HepG2 (cell line): ENCODE measurements around the gene PSMB10. TPM values are rescaled to one million over a fixed set of nuclear protein-coding genes. Genes with fewer than 3 reads are reported as not detected.

Source experiments
- ATF5 ChIP-seq: sonication (generic); formaldehyde crosslinking; IDR thresholded peaks from 2 replicates; pipeline ENCODE4 v1.4.0; 2020; ENCODE audit warnings: mild to moderate bottlenecking, low read depth, missing genetic modification reagents
- CENPBD1 ChIP-seq: sonication (generic); formaldehyde crosslinking; IDR thresholded peaks from 2 replicates; pipeline ENCODE4 v1.8.0; 2022; ENCODE audit warnings: missing genetic modification reagents, low read depth, mild to moderate bottlenecking, borderline replicate concordance
- ELF4 ChIP-seq: sonication (generic); formaldehyde crosslinking; IDR thresholded peaks from 2 replicates; pipeline ENCODE4 v1.5.0; 2020; ENCODE audit warnings: missing genetic modification reagents, mild to moderate bottlenecking, moderate library complexity, borderline replicate concordance
- HHEX ChIP-seq: IDR thresholded peaks from 2 replicates; pipeline ENCODE4 v1.6.1; 2016; ENCODE audit warnings: control low read depth
- JARID2 ChIP-seq: sonication (generic); formaldehyde crosslinking; IDR thresholded peaks from 2 replicates; pipeline ENCODE4 v1.8.1; 2023; ENCODE audit warnings: missing genetic modification reagents, inconsistent platforms; ENCODE audit not compliant: insufficient replicate concordance
- JUNB ChIP-seq: sonication (generic); formaldehyde crosslinking; IDR thresholded peaks from 2 replicates; pipeline ENCODE4 v1.8.0; 2022; ENCODE audit warnings: missing genetic modification reagents, mild to moderate bottlenecking, borderline replicate concordance
- MXI1 ChIP-seq: IDR thresholded peaks from 3 replicates; pipeline ENCODE4 v1.6.1; 2012; ENCODE audit warnings: low read depth, low read length, inconsistent platforms, borderline replicate concordance
- NFKB2 ChIP-seq: sonication (generic); formaldehyde crosslinking; IDR thresholded peaks from 2 replicates; pipeline ENCODE4 v1.4.0; 2020; ENCODE audit warnings: missing genetic modification reagents, borderline replicate concordance
- NR2F6 ChIP-seq, 2 experiments: IDR thresholded peaks; 2 replicates each; pipeline ENCODE4 v1.6.1; 2016; ENCODE audit warnings: antibody characterized with exemption in 1 of 2, mild to moderate bottlenecking in 1 of 2
- NRL ChIP-seq: sonication (generic); formaldehyde crosslinking; IDR thresholded peaks from 2 replicates; pipeline ENCODE4 v1.5.0; 2020; ENCODE audit warnings: missing genetic modification reagents, mild to moderate bottlenecking, moderate library complexity, borderline replicate concordance
- PRMT3 ChIP-seq: sonication (generic); formaldehyde crosslinking; IDR thresholded peaks from 2 replicates; pipeline ENCODE4 v1.8.1; 2022; ENCODE audit warnings: low read depth, mild to moderate bottlenecking, moderate library complexity, missing genetic modification reagents, borderline replicate concordance
- RXRA ChIP-seq: sonication (generic); formaldehyde crosslinking; IDR thresholded peaks from 2 replicates; pipeline ENCODE4 v1.5.1; 2020; ENCODE audit warnings: missing genetic modification reagents
- SNAI1 ChIP-seq: sonication (generic); formaldehyde crosslinking; IDR thresholded peaks from 2 replicates; pipeline ENCODE4 v1.5.0; 2020; ENCODE audit warnings: mild to moderate bottlenecking, missing genetic modification reagents, borderline replicate concordance
- SP5 ChIP-seq: IDR thresholded peaks from 2 replicates; pipeline ENCODE4 v1.6.1; 2016; ENCODE audit warnings: low read depth, borderline replicate concordance
- TRIM22 ChIP-seq: fragments of 450-650 bp; IDR thresholded peaks from 2 replicates; pipeline ENCODE4 v1.6.1; 2017
- U2AF2 ChIP-seq: fragments of 200-400 bp; formaldehyde crosslinking; IDR thresholded peaks from 2 replicates; pipeline ENCODE4 v1.6.1; 2017; ENCODE audit warnings: low read depth, mild to moderate bottlenecking, low read length
- ZBTB38 ChIP-seq: sonication (generic); formaldehyde crosslinking; IDR thresholded peaks from 2 replicates; pipeline ENCODE4 v1.5.1; 2020; ENCODE audit warnings: mild to moderate bottlenecking, missing genetic modification reagents
- ZIK1 ChIP-seq: sonication (generic); formaldehyde crosslinking; IDR thresholded peaks from 2 replicates; pipeline ENCODE4 v1.5.0; 2020; ENCODE audit warnings: mild to moderate bottlenecking, low read depth, missing genetic modification reagents, borderline replicate concordance
- ZNF205 ChIP-seq: IDR thresholded peaks from 2 replicates; pipeline ENCODE4 v1.6.1; 2018; ENCODE audit warnings: missing biosample characterization, missing genetic modification reagents
- ZNF350 ChIP-seq: sonication (generic); formaldehyde crosslinking; IDR thresholded peaks from 2 replicates; pipeline ENCODE4 v1.4.0; 2020; ENCODE audit warnings: mild to moderate bottlenecking, low read depth, missing genetic modification reagents, borderline replicate concordance
- ZNF574 ChIP-seq: sonication (generic); formaldehyde crosslinking; IDR thresholded peaks from 2 replicates; pipeline ENCODE4 v1.4.0; 2020; ENCODE audit warnings: missing genetic modification reagents
- ZNF713 ChIP-seq: sonication (generic); formaldehyde crosslinking; IDR thresholded peaks from 2 replicates; pipeline ENCODE4 v1.4.0; 2020; ENCODE audit warnings: mild to moderate bottlenecking, missing genetic modification reagents
- ZNF788 ChIP-seq: sonication (generic); formaldehyde crosslinking; IDR thresholded peaks from 2 replicates; pipeline ENCODE4 v1.5.0; 2020; ENCODE audit warnings: mild to moderate bottlenecking, missing genetic modification reagents, borderline replicate concordance
- ZNF800 ChIP-seq: sonication (generic); formaldehyde crosslinking; IDR thresholded peaks from 2 replicates; pipeline ENCODE4 v1.4.0; 2020; ENCODE audit warnings: missing genetic modification reagents
- polyA plus RNA-seq, 8 experiments: library from polyadenylated mRNA; depleted of rRNA in 3 of 8; stranded (reverse) in 7 of 8; unstranded in 1 of 8; fragments of >200 nt; fragmentation: Illumina TruSeq in 4 of 8; extraction: Trizol in 4 of 8; gene quantifications; 2 replicates each; pipeline versions ENCODE4 v1.2.1 to v1.2.3, GENCODE V29; 2011 to 2016; ENCODE audit warnings: low read depth in 4 of 8, missing spikeins in 1 of 8, mixed read lengths in 1 of 8; ENCODE audit not compliant: insufficient read depth in 1 of 8
- total RNA-seq, 5 experiments: library from RNA; depleted of rRNA; stranded (reverse); fragments of >200 nt; fragmentation: Illumina TruSeq; extraction: Trizol; gene quantifications; 2 replicates each; pipeline ENCODE4 v1.2.3, GENCODE V29; 2016; ENCODE audit warnings: low read depth in 1 of 5

Gene PSMB10
- total and polyA plus RNA-seq, 2 of the 13 experiments (the other 11 are each of a cell fraction or from before 2014, with no cell fraction given) = 12.7 to 65.9 TPM

GRCh38 chr16:67942200-67942509, 5.5 kb upstream of the PSMB10 start (continued):
- TF ChIP-seq CENPBD1 (CRISPR knock-in tag) (no peak), ZIK1 (CRISPR knock-in tag) (peak; percentile 73; the same call in 1 of the 2 replicates), JUNB (CRISPR knock-in tag) (no peak), RXRA (CRISPR knock-in tag) (0 out of 2 replicates have a peak, but pooled peaks have one; percentile 48), JARID2 (CRISPR knock-in tag) (no peak), ZNF205 (CRISPR knock-in tag) (no peak), ZNF800 (CRISPR knock-in tag) (no peak), ZNF713 (CRISPR knock-in tag) (no peak), ZNF788 (CRISPR knock-in tag) (peak; percentile 17; the same call in 1 of the 2 replicates), ELF4 (CRISPR knock-in tag) (no peak), TRIM22 (no peak), MXI1 (peak; percentile 56; the same call in 1 of the 3 replicates), SNAI1 (CRISPR knock-in tag) (no peak), PRMT3 (CRISPR knock-in tag) (no peak), ZNF574 (CRISPR knock-in tag) (peak; percentile 35), NR2F6 (IDR thresholded peaks at IDR 0.05) (no peak), NR2F6 (CRISPR knock-in tag; IDR thresholded peaks at IDR 0.05) (peak; percentile 54), ATF5 (peak; percentile 9; the same call in 1 of the 2 replicates), NRL (no peak), ZNF350 (no peak), HHEX (0 out of 2 replicates have a peak, but pooled peaks have one; percentile 3), SP5 (CRISPR knock-in tag) (no peak), U2AF2 (no peak), ZBTB38 (peak; percentile 92; the same call in 1 of the 2 replicates), NFKB2 (CRISPR knock-in tag) (0 out of 2 replicates have a peak, but pooled peaks have one; percentile 13)
